ACHN (cell line): ENCODE data around the gene BRD2.

Experiments used
- DNase-seq: peaks from one replicate; pipeline ENCODE4 v3.0.0-alpha.2; 2015
- in situ Hi-C: cut with HindIII; loops from 2 replicates; pipeline ENCODE4 v1.10.0; 2017; ENCODE audit warnings: low sequenced_read_pairs, low pct_ligation_motif_present, low pct_unique_long_range_greater_than_20kb

The BRD2 gene

DNA sequence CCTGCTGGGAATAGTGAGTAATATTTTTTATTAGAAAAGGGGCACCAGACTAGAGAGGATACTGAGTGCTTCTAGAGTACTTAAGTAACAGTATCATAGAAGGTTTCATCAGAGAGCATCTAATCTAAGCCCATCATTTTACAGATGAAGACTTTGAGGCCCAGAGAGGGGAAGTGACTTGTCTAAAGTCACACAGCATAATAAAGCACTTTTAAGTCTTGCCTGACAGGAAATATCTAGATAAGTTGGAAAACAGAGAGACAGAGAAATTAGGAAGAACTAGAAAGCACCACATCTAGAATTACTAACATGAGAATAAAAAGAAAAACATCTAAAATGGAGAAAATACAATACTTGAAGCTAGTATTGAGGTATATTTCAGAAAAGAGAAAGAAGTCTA is 21.5 kb upstream of the BRD2 start:
- in situ Hi-C loops, result no loop called here
- no peak for DNase-seq

DNA sequence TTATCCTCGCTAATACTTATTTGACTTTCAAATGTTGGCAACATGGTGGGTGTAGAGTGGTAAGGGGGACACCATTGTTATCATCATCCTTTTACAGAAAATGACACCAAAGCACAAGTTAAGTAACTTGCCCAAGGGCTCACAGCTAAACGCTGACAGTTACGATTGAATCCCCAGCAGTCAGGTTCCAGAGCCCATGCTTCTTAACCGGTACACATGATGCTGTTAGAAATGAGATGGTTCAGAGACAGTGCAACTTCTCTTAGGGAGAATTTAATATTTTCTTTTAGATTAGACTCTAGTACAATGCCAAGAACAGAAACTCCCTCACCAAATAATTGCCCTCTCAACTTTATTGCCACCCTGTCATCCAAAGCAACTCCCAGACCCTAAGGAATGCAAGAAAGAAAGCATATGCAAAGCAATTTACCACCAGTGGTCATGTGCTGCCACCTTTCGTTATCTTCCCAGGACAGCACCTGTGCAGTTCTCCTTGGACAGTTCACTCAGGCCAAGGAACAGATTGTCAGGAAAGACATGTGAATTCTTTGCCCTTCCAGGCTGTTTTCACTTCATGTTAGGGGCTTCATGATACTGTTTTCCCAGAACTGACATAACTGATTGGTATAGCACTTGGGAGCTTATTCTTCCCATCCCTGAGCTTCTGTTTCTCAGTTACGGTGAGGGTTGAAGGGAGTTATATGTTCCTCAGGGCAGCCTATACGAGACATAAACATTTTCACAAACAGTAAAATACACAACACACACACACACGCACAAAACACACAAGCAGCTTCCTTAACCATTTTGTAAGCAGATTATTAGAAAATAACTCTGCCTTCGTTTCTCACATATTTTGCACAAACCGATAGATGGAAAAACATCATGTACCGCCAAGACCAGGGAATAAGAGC is 20.6 kb upstream of the BRD2 start:
- DNase-seq, result peak; percentile 67
- in situ Hi-C loops, result no loop called here

DNA sequence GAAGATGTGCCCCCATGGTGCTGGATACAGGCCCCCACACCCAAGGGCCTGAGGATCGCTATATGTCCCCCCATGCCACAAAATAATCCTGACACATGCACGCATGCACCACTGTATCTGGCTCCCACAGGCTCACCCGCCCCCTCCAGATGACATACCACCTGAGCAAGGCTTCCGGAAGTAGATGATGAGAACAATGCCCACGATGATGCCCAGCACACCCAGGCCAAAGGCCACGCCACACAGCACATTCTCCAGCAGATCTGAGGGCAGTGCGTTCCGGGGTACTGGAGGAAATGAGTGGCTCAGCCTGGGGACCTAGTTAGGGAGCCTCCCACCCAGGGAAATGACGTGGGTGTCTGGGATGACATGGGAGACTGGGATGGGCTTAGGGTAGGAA is 19.3 kb upstream of the BRD2 start:
- in situ Hi-C loops, result no loop called here
- no peak for DNase-seq

GRCh38 chr6:32950010-32950409 is 18.4 kb upstream of the BRD2 start:
- in situ Hi-C loops, result no loop called here

DNA sequence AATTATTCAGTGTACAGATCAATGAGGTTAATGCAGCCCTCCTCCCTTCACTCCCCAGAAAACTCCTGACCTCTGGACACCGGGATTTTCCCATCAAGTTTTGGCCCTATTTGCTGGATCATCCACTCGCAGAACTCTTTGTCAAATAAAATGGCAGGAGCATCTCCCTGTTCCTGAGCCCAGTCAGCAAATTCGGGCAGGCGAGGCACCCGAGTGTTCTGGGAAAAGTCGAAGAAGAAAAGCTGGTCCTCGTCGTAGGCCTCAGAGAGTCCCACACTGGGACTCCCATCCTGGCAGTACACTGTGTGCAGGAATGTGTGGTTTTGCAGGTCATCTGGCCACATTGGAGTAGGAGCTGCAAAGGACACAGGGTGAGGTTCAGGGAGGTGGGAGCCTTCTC is 17.9 kb upstream of the BRD2 start:
- no peak for DNase-seq
- in situ Hi-C loops, result no loop called here

More at GRCh38 chr6:32950010-32950409, 18.4 kb upstream of the BRD2 start:
- DNase-seq, result no peak

- DNase-seq, result peak; percentile 93
- in situ Hi-C loops, result no loop called here
Measured at GRCh38 chr6:32952817-32953739, 15.3 kb upstream of the BRD2 start, which contains the start of gene HLA-DMA. Gene HLA-DMA, minus strand, starts transcription at chr6:32953097. Its CDS starts 61 bp downstream, at chr6:32953036.

- no peak for DNase-seq
- in situ Hi-C loops, result no loop called here
Measured at GRCh38 chr6:32953775-32954174, 14.6 kb upstream of the BRD2 start.

DNA sequence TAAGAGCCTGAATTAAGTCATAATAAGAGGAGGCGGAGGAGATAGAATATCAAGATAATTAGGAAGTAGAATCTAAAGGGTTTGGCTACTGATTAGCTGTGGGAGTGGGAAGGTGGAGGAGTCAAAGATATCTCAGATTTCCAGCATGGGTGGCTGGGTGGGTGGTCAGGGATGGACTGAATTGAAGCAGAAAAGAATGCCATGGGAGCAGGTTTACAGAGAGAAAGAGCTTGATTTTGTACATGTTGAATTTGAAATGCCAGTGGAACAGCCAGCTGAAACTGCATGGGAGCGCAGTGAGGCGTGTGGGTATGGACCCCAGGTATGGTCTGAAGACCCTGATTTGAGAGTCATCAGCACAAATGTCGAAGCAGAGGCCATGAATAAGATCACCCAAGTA is 14.1 kb upstream of the BRD2 start:
- no peak for DNase-seq
- in situ Hi-C loops, result no loop called here

- in situ Hi-C loops, result no loop called here
- peak; percentile 41 for DNase-seq
Measured at GRCh38 chr6:32954986-32955802, 13.2 kb upstream of the BRD2 start.

GRCh38 chr6:32956176-32956575 is 12.2 kb upstream of the BRD2 start:
- no peak for DNase-seq
- in situ Hi-C loops, result no loop called here

GRCh38 chr6:32960563-32960962 is 7.8 kb upstream of the BRD2 start:
- in situ Hi-C loops, result no loop called here
- DNase-seq, result no peak

DNA sequence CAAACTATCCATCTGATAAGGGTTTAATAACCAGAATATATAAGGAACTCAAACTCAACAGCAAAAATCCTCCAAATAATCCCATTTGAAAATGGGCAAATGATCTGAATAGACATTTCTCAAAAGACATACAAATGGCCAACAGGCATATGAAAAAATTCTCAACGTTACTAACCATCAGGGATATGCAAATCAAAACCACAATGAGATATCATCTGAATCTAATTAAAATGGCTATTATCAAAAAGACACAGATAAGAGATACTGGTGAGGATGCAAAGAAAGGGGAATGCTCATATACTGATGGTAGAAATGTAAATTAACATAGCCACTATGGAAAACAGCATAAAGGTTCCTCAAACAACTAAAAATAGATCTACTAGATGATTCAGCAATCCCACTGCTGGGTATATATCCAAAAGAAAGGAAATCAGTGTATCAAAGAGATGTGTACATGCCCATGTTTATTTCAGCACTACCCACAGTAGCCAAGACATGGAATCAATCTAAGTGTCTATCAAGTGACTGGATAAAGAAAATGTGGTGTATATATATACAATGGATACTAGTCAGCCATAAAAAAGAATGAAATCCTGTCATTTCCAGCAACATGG is 6.1 kb upstream of the BRD2 start:
- no peak for DNase-seq

DNA sequence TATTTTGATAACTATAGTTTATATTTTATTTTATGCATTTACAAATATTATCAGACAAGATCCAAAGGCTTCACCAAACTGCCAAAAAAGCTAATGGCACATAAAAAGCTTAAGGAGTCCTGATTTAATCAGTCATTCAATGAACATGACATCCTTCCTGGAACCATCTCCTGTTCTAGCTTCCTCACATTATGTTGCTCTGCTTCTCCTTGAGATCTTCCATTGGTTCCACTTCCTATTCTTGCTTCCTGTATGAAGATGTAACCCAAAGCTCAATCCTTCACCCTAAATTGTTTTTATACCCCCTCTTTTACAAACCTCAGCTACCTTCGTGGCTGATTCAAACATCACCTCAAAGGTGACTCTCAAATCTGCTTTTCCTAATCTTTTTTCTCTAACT is 4.5 kb upstream of the BRD2 start:
- DNase-seq, result no peak
- in situ Hi-C loops, result no loop called here

More for the DNA sequence above, 6.1 kb upstream of the BRD2 start:
- in situ Hi-C loops, result no loop called here

DNA sequence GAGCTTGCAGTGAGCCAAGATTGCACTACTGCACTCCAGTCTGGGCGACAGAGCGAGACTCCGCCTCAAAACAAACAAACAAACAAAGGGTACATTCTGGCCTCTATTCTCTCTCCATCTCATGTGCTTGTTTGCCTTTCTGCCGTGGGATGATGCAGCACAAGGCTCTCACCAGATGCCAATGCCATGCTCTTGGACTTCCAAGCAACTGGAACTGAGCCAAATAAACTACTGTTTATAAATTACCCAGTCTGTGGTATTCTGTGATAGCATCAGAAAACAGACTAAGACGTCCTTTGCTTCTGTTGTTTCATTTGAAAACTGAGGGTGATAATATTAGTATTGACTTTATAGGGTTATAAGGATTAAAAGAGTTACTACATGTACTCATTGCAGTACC is 3.6 kb upstream of the BRD2 start:
- in situ Hi-C loops, result no loop called here
- DNase-seq, result no peak

DNA sequence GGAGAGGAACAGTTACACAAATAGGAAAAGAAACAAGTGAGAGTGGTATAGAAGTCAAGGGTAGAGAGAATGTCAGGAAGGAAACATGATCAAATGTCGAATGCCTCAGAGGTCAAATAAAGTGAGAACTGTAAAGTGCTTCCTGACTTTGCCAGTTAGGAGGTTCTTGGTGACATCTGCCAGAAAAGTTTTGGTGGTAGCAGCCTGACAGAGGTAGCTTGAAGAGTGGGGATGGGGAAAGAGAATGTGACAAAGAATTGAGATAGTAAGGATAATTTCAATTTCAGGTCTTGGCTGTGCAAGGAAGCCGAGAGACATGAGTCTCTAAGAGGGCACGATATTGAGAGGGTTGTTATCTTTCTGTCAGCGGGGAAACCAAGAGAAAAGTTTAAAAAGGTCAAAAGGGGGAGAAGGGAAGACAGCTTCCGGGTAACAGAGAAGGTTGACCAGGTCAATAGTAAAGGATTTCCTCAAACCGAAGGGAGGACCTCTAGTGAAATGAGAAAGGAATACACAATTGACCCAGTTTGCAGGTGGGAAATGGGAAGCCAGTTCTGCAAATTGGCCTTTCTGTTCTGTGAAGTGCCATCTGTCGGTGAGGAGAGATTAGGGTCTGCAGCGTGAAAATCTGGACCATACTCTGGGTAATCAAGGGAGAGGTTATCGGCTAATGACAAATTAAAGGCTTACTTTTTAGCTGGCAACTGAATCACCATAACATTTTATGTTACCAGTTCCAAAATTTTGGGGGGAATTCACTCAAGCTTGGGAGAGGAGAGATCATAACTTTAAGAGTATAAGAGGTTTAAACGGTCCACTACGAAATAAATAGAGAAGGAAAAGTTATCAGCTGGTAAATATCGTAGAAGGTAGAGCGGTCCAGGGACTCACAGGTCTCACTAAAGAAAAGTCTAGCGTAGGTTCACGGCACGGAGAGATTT is 973 bp upstream of the BRD2 start:
- peak; percentile 79 for DNase-seq
- in situ Hi-C loops, result no loop called here

DNA sequence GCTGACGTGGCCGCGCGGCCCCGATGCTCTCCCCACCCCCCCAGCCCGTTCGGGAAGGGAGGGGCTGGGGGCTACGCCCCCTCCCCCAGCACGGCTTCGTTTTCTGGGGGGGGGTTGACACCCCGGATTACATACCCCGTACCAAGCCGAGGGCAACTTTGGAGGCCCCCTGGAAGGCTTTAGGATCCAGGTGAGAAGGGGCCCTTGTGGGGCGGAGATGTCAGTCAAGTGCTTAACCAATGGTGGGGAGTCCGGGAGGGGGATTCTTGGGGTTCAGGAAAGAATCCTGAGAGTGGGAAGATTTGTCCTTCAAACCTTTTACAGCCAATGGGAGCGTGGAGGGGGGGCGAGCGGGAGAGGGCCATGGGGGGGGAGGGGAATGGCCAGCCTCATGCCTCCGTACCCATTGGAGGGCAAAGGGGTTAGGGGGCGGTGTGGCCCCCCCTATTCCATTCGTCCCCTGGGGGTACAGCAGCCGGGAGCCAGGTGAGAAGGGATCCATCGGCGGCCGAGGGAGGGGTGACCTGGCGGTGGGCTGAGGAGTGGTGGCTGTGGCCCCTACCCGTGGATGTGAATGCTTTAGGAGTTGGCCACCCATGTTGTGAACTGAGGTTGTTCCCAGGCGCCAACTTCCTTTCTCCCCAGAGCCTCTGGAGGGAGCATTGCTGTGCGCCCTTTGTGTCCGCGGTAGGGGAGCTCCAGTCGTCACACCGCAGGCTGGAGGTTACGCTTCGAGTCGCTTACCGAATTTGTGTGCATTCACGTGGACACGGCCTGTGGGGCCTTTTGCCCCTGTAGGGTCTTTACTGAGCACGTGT is 682 bp downstream of the BRD2 start:
- in situ Hi-C loops, result no loop called here
- DNase-seq, result peak; percentile 84
